Neural cell (in vitro differentiated cells): ENCODE results near the gene CCDC88C.

Experiments used
- CTCF ChIP-seq: fragments of 450-650 bp; IDR thresholded peaks from 2 replicates; pipeline ENCODE4 v1.5.1; 2014; ENCODE audit warnings: antibody characterized with exemption, mild to moderate bottlenecking, moderate library complexity; ENCODE audit not compliant: poor library complexity, severe bottlenecking
- EP300 ChIP-seq: fragments of 450-650 bp; conservative IDR thresholded peaks from 2 replicates; pipeline ENCODE4 v1.6.1; 2014; ENCODE audit warnings: antibody characterized with exemption, mild to moderate bottlenecking, moderate library complexity; ENCODE audit not compliant: poor library complexity, severe bottlenecking
- EZH2 ChIP-seq: fragments of 200-600, 300-800 bp; shearing (Covaris generic), sonication (generic); IDR thresholded peaks from 2 replicates; pipeline ENCODE4 v1.6.1; 2014; ENCODE audit warnings: antibody characterized with exemption, low read length, borderline replicate concordance, mild to moderate bottlenecking; ENCODE audit not compliant: insufficient read depth, poor library complexity, severe bottlenecking
- MXI1 ChIP-seq: fragments of 450-650 bp; conservative IDR thresholded peaks from 2 replicates; pipeline ENCODE4 v1.6.1; 2014; ENCODE audit warnings: antibody characterized with exemption, mild to moderate bottlenecking; ENCODE audit not compliant: poor library complexity, severe bottlenecking
- POLR2AphosphoS5 ChIP-seq: IDR thresholded peaks from 2 replicates; pipeline ENCODE4 v1.6.1; 2012
- RAD21 ChIP-seq: fragments of 450-650 bp; conservative IDR thresholded peaks from 2 replicates; pipeline ENCODE4 v1.6.1; 2014; ENCODE audit warnings: antibody characterized with exemption, mild to moderate bottlenecking, moderate library complexity
- REST ChIP-seq: IDR thresholded peaks from 2 replicates; pipeline ENCODE4 v1.6.1; 2012; ENCODE audit warnings: borderline replicate concordance
- TAF1 ChIP-seq: IDR thresholded peaks from 2 replicates; pipeline ENCODE4 v1.6.1; 2012; ENCODE audit warnings: low read depth

- TF ChIP-seq CTCF, result no peak
- no peak for TF ChIP-seq EZH2
- TF ChIP-seq TAF1, result no peak
- TF ChIP-seq EP300, result no peak
- TF ChIP-seq REST, result no peak
- TF ChIP-seq RAD21, result no peak
- no peak for TF ChIP-seq POLR2AphosphoS5
- no peak for TF ChIP-seq MXI1
Measured at GRCh38 chr14:91233936-91234790, 183.5 kb downstream of the CCDC88C start.
